Sigmoid colon (tissue), 7 donors: ENCODE data around the gene ASB4. TPM values are rescaled to one million over a fixed set of nuclear protein-coding genes. Genes with fewer than 3 reads are reported as not detected.
A peak's percentile ranks its signal among the peaks of the same experiment; 100 is the strongest.
"Not testable (repeated sequence)": the region's sequence is repeated elsewhere in the genome, so short reads cannot be mapped to it uniquely, and the experiment has no call there.

Source experiments
- DNase-seq: peaks from one replicate; pipeline ENCODE4 v3.0.0-alpha.2; 2019
- H3K27ac ChIP-seq, 4 donors: fragments of 200-600 bp; sonication (generic); one replicate each; pipeline ENCODE4 v1.5.1; 2016 to 2019; ENCODE audit warnings: mild to moderate bottlenecking in 1 of 4
- H3K27me3 ChIP-seq, 3 donors: fragments of 200-600 bp; sonication (generic); one replicate each; pipeline ENCODE4 v1.5.1; 2019; ENCODE audit warnings: mild to moderate bottlenecking in 1 of 3
- H3K36me3 ChIP-seq, 4 donors: fragments of 200-600 bp; sonication (generic); one replicate each; pipeline ENCODE4 v1.5.1; 2016 to 2019
- H3K4me1 ChIP-seq, 4 donors: fragments of 200-600 bp; sonication (generic); one replicate each; pipeline ENCODE4 v1.5.1; 2017 to 2019
- H3K4me3 ChIP-seq, 4 donors: fragments of 200-600 bp; sonication (generic); one replicate each; pipeline ENCODE4 v1.5.1; 2017 to 2019; ENCODE audit warnings: mild to moderate bottlenecking in 2 of 4, moderate library complexity in 1 of 4
- H3K9me3 ChIP-seq, 4 donors: fragments of 200-600 bp in 3 of 4; sonication (generic) in 3 of 4; one replicate each; pipeline versions ENCODE4 v1.5.1 to v1.6.1; 2013 to 2019
- CTCF ChIP-seq, 4 experiments: fragments of 450-650 bp in 3 of 4; fragments of 200-600 bp in 1 of 4; IDR thresholded peaks; one replicate each; pipeline ENCODE4 v1.5.1; 2016 to 2019; ENCODE audit warnings: antibody characterized with exemption in 4 of 4, mild to moderate bottlenecking in 3 of 4, moderate library complexity in 2 of 4
- EP300 ChIP-seq, 4 donors: sonication (generic); formaldehyde crosslinking; IDR thresholded peaks; one replicate each; pipeline ENCODE4 v1.6.1; 2017; ENCODE audit warnings: antibody characterized with exemption in 4 of 4
- POLR2A ChIP-seq, 2 donors: fragments of 450-650 bp; IDR thresholded peaks; one replicate each; pipeline ENCODE4 v1.6.1; 2016; ENCODE audit warnings: antibody characterized with exemption in 2 of 2, mild to moderate bottlenecking in 2 of 2, moderate library complexity in 2 of 2
- POLR2AphosphoS5 ChIP-seq, 4 donors: sonication (generic); formaldehyde crosslinking; IDR thresholded peaks; one replicate each; pipeline ENCODE4 v1.6.1; 2017; ENCODE audit warnings: antibody characterized with exemption in 4 of 4
- WGBS, 2 donors: extraction: QIAGEN DNeasy Blood & Tissue Kit; methylation state at CpG; one replicate each; pipeline ENCODE4 v1.1.7; 2013; 5-methylcytosine and 5-hydroxymethylcytosine counted together
- intact Hi-C: fragments of 100-400 bp; cut with DNase I; formaldehyde crosslinking; loops from one replicate; pipeline ENCODE4 v1.15.1; 2023
- polyA plus RNA-seq, 3 donors: library from polyadenylated mRNA; stranded (reverse); fragments of 200-250 nt; gene quantifications; one replicate each; pipeline ENCODE4 v1.2.3, GENCODE V29; 2013
- total RNA-seq, 4 donors: library from RNA; depleted of rRNA; stranded (reverse); fragments of >200 nt; gene quantifications; one replicate each; pipeline ENCODE4 v1.1.0, GENCODE V29; 2016
- donor health status: healthy with polysubstance abuse.
- donor health status: Bipolar disorder and iron deficiency.
- donor health status: healthy.

Gene ASB4
- total and polyA plus RNA-seq, 7 donors, result 0.19 TPM; not detected in 6

- Histone ChIP-seq H3K27ac (peak overlapping the region; percentile 89 to 95 (median 94)), H3K36me3 (no peaks in the 10 kb centered on the region), H3K9me3 (no peaks in the 10 kb centered on the region), H3K27me3 (no peaks in the 10 kb centered on the region), H3K4me1 (peaks cover 0 to 79% (median 64%) of the 10 kb centered on the region in 4 donors), H3K4me3 (no peak overlapping the region)
- TF ChIP-seq POLR2A (IDR thresholded peaks at IDR 0.05) (no peak), CTCF (IDR thresholded peaks at IDR 0.05) (no peak), EP300 (IDR thresholded peaks at IDR 0.05) (no peak), POLR2AphosphoS5 (IDR thresholded peaks at IDR 0.05) (no peak)
- 67 to 73% methylated on average over 6 of the region's 6 CpGs for WGBS, 2 donors
- DNase-seq, result no peak
- intact Hi-C loops, result loop anchor here (10.0 kb wide), 1 partner anchor 227 kb away; the partner anchor contains the start of gene DYNC1I1
Measured at GRCh38 chr7:95547361-95548348, 61.9 kb downstream of the ASB4 start.

- Histone ChIP-seq H3K4me3 (peak overlapping the region in 2 of 4 donors; percentile 5 to 13), H3K9me3 (no peaks in the 10 kb centered on the region), H3K4me1 (peaks cover 0 to 70% (median 60%) of the 10 kb centered on the region in 4 donors), H3K36me3 (no peaks in the 10 kb centered on the region), H3K27ac (peak overlapping the region; percentile 89 to 95 (median 94)), H3K27me3 (no peaks in the 10 kb centered on the region)
- whole genome bisulfite sequencing, 2 donors, result 7 to 41% methylated on average over 6 of the region's 6 CpGs
- intact Hi-C loops, result loop anchor here (1.0 to 10.0 kb wide), 3 partner anchors 33 to 225 kb away; partner anchors contain the start of genes DYNC1I1 and PDK4
- TF ChIP-seq CTCF (IDR thresholded peaks at IDR 0.05) (no peak), POLR2A (IDR thresholded peaks at IDR 0.05) (peak; percentile 30 to 40), EP300 (IDR thresholded peaks at IDR 0.05) (peak; percentile 97 to 99 (median 99)), POLR2AphosphoS5 (IDR thresholded peaks at IDR 0.05) (peak; percentile 95 to 98 (median 96))
- peak; percentile 99 for DNase-seq
Measured at GRCh38 chr7:95549818-95550529, 64.2 kb downstream of the ASB4 start.

GRCh38 chr7:95550546-95550945 is 64.8 kb downstream of the ASB4 start:
- DNase-seq, result no peak
- TF ChIP-seq POLR2AphosphoS5 (IDR thresholded peaks at IDR 0.05), result no peak
- TF ChIP-seq CTCF (IDR thresholded peaks at IDR 0.05), result no peak
- no peak for TF ChIP-seq EP300 (IDR thresholded peaks at IDR 0.05)
- no peak for TF ChIP-seq POLR2A (IDR thresholded peaks at IDR 0.05)
- Histone ChIP-seq H3K4me1 (peaks cover 0 to 66% (median 57%) of the 10 kb centered on the region in 4 donors), H3K27me3 (no peaks in the 10 kb centered on the region), H3K9me3 (no peaks in the 10 kb centered on the region), H3K4me3 (peak overlapping the region in 1 of 4 donors; percentile 13), H3K27ac (peak overlapping the region; percentile 89 to 95 (median 94)), H3K36me3 (no peaks in the 10 kb centered on the region)
- intact Hi-C loops, result loop anchor here (1.0 to 2.0 kb wide), 2 partner anchors 32 to 46 kb away; partner anchors contain the start of gene PDK4
- 18 to 61% methylated on average over 4 of the region's 4 CpGs for WGBS, 2 donors

GRCh38 chr7:95552010-95552926 is 66.5 kb downstream of the ASB4 start:
- 83 to 90% methylated on average over 38 to 45 of the region's 45 CpGs for WGBS, 2 donors
- Histone ChIP-seq H3K27ac (peak overlapping the region in 2 of 4 donors; percentile 92 to 95), H3K4me1 (peaks cover 0 to 49% (median 40%) of the 10 kb centered on the region in 4 donors)
- H3K4me3 ChIP-seq, H3K36me3 ChIP-seq, H3K9me3 ChIP-seq, intact Hi-C loops, H3K27me3 ChIP-seq: not testable (repeated sequence)
- peak; percentile 64 for DNase-seq
